ENCODE measurements around the gene ARHGDIG. TPM values are rescaled to one million over a fixed set of nuclear protein-coding genes. Genes with fewer than 3 reads are reported as not detected.

The ARHGDIG gene
- total and polyA plus RNA-seq, 9 of the 15 experiments (the other 6 are each of a cell fraction or from before 2014, with no cell fraction given): 0.36 to 2.5 (median 0.64) TPM; not detected in 2

DNA sequence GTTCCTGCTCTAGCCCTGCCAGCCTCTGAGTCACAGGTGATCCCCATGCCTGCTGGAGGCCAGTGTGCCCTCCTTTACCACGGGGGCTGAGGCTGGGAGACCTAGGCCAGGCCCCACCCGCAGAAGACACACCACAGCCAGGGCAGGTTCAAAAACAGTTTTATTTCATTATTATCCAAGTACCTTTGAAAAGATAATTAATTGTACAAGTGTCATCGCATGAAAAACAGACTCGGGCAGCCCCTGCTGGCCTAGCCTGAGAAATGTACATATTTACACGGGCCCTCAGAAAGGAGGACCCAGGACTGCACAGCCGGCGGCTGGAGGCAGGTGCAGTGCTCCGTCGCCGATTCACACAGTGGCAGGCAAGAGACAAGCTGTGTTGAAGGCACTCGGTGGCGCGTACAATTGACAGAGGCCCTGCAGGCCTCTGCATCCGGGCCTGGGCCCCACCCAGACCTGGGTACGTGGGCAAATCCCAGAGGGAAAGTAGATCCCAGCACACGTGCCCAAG is 7.0 kb downstream of the ARHGDIG start (continued):
- TF ChIP-seq, protein P1, sequence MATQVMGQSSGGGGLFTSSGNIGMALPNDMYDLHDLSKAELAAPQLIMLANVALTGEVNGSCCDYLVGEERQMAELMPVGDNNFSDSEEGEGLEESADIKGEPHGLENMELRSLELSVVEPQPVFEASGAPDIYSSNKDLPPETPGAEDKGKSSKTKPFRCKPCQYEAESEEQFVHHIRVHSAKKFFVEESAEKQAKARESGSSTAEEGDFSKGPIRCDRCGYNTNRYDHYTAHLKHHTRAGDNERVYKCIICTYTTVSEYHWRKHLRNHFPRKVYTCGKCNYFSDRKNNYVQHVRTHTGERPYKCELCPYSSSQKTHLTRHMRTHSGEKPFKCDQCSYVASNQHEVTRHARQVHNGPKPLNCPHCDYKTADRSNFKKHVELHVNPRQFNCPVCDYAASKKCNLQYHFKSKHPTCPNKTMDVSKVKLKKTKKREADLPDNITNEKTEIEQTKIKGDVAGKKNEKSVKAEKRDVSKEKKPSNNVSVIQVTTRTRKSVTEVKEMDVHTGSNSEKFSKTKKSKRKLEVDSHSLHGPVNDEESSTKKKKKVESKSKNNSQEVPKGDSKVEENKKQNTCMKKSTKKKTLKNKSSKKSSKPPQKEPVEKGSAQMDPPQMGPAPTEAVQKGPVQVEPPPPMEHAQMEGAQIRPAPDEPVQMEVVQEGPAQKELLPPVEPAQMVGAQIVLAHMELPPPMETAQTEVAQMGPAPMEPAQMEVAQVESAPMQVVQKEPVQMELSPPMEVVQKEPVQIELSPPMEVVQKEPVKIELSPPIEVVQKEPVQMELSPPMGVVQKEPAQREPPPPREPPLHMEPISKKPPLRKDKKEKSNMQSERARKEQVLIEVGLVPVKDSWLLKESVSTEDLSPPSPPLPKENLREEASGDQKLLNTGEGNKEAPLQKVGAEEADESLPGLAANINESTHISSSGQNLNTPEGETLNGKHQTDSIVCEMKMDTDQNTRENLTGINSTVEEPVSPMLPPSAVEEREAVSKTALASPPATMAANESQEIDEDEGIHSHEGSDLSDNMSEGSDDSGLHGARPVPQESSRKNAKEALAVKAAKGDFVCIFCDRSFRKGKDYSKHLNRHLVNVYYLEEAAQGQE (IDR thresholded peaks at IDR 0.05; ENCODE audit: borderline replicate concordance): peak; percentile 3; the same call in 1 of the 2 replicates
- TF ChIP-seq, protein P1 (CRISPR knock-in tag; IDR thresholded peaks at IDR 0.05; ENCODE audit: low read depth): no peak
- no peak for TF ChIP-seq PTRF (tag; IDR thresholded peaks at IDR 0.05)
- TF ChIP-seq, protein P2, sequence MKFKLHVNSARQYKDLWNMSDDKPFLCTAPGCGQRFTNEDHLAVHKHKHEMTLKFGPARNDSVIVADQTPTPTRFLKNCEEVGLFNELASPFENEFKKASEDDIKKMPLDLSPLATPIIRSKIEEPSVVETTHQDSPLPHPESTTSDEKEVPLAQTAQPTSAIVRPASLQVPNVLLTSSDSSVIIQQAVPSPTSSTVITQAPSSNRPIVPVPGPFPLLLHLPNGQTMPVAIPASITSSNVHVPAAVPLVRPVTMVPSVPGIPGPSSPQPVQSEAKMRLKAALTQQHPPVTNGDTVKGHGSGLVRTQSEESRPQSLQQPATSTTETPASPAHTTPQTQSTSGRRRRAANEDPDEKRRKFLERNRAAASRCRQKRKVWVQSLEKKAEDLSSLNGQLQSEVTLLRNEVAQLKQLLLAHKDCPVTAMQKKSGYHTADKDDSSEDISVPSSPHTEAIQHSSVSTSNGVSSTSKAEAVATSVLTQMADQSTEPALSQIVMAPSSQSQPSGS (CRISPR knock-in tag; IDR thresholded peaks at IDR 0.05): no peak
- TF ChIP-seq EP300 (IDR thresholded peaks at IDR 0.05; ENCODE audit: low read length): no peak
